NCI-H748 treated with DMSO at 0.1 percent for 48 hours (cell line): ENCODE data around the gene PTX4.

Experiments
- DNase-seq: peaks from one replicate; lab custom pipeline; 2025; lab: John Stamatoyannopoulos, UW

The PTX4 gene

DNA sequence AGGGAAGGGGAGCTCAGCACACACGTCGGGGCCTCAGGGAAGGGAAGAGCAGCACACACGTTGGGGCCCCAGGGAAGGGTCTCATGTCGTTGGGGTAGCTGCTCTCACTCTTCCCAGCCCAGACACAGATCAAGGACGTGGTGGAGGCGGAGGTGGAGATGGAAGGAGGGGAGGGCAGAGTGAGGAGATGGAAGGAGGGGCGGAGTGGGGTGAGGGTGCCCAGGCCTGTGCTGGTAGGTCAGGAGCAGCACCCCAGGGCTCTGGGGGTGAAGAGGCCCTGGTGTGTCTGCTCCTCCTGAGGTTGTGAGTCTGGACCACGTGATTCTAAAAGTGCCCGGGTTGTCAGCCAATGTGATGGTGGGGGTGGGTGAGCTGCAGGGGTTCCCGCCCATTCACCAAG is 28.8 kb downstream of the PTX4 start:
- no peak for DNase-seq

DNA sequence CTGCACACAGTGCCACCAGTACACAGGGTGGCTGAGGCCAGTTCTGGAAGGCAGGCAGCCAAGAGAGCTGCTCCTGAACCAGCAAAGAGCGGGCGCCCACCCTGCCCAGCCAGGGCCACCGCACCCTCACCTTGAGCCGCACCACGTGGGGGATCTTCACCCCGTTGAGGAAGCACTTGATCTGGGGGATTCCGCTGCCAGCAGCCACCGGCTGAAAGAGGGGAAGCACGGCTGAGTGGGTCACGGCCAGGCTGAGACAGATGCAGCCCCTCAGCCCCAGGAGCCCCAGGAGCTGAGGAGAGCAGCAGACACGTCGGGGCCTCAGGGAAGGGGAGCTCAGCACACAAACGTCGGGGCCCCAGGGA is 29.8 kb downstream of the PTX4 start:
- DNase-seq, result no peak

DNA sequence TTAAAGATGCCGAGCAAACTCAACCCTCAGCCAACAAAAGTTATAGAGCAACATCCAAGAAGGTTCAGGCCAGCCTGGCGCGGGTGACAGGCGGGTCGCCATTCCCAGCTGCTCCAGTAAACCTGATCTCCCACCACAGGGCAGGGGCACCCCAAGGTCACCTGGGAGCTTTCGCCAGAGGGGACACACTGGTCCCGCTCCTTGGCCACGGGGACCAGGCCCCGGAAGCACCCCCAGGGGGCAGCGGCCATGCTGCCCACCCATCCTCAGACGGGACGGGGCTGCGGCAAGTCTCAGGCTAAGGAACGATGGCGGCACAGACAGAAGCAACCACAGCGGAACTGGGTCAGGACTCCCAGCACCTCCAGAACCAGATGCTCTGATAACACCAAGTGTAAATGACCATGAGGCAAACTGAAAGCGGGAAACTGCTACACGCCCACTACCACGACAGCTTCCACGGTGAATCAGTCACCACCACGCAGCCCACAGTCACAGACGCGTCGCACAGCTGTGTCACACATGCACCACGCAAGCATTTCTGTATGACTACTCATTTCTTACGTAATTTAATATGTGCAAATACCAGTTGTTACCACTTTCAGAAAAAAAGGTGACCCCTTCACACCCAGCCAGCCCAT is 30.3 kb downstream of the PTX4 start:
- DNase-seq, result no peak

DNA sequence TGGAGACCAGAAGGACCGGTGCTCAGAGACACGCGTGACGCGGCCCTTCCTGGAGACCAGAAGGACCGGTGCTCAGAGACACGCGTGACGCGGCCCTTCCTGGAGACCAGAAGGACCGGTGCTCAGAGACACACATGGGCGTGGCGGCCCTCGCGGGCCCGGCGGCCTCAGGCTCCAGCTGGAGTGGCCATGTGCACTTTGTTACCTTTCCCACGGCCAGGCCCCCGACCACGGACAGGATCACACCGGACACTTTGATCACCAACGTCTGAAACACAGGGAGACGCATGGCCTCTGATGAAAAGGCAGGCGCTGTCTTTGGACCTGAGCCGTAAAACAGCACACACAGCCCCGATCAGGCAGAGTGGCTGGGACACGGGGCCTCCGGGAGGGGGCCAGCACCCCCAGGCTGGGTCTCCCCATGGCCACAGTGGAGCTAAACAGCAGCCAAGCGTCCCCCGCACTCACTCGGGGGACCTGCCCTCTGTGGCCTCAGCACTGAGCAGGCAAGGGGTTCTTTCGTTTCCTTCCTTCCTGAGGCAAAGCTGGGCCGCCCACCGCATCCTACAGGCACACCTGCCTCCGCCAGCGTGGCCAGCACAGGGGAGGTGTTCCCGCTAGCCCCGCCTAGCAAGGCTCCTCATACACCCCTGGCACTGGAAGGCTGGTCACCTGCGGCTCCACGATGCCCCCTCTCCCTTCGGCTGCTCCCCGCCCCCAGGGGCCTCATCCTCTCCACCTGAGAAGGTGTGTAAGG is 31.1 kb downstream of the PTX4 start:
- no peak for DNase-seq

DNA sequence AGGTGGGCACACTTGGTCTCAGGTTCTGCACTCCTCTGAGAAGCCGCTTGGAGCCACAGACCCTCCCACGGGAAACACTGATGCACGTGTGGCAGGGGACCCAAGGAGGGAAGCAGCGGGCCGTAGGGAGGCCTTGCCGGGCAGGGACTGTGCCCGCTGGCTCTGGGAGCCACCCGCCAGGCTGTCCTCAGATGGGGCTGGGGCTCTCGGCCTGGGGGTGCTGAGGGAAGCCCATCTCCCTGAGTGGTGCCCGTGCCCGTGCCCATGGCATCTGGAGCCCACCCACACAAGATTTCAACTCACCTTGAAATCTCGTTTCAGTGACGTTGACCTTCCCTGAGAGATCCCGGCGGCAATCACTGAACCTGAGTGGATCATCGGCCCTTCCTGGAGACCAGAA is 31.8 kb downstream of the PTX4 start:
- DNase-seq, result no peak

DNA sequence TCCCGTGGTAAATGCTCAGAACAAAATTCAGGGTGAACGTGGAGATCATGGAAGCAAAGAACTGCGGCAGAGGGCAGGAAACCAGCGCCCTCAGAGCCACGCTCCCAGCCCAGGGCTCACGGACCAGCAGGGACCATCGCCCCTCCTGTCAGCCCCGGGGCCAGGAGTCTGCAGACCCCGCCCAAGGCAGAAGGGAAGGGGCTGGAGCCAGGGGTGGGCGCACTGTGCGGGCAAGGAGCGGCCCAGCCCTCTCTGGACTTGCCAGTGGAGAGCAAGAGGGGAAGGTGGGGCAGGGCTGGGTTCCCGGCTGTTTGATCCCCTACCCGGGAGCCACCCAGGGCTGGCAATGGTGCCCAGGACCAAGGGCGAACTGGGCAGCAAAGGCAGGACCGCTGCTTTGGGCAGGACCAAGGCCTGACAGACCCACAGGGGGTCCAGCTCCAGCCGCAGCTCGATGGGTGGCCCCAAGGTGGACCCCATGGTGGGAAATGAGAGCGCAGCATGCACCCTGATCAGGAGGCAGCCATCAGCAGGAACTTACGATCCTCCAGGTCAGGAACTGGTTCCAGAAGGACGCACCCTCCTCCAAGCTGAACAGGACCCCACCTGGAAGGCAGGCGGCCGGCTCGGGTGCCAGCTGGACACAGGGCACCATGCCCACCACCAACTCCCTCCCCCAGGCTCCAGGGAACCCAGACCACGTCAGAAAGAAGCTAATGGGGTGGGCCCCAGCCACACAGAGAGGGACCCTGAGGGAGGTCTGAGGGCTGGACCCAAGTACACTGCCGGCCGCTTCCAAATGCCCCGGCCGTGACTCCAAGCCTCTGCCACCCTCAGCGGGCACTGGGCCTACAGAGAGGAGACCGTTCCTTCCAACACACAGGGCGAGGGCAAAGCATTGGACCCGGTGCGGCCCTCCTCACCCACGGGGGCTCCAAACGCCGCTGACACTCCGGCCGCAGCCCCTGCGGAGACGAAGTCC is 33.3 kb downstream of the PTX4 start:
- no peak for DNase-seq

DNA sequence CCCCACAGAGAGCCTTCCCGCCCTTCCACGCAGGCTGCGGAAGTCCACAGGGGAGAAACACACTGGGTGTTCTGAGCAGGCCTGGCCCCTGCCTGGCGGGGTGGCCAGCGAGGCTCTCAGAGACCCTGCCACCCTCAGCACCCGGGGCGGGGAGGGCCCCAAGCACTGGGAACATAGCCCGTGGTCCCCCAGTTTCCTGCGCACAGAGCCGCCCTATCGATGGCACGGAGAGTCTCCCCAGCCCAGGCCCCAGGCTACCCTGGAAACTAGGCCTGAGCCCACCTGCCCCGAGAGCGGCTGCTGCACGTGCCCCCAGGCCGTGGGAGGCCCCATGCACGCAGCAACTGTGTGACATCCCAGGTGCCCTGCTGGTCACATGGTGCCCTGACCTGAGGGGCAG is 34.2 kb downstream of the PTX4 start:
- DNase-seq, result no peak

DNA sequence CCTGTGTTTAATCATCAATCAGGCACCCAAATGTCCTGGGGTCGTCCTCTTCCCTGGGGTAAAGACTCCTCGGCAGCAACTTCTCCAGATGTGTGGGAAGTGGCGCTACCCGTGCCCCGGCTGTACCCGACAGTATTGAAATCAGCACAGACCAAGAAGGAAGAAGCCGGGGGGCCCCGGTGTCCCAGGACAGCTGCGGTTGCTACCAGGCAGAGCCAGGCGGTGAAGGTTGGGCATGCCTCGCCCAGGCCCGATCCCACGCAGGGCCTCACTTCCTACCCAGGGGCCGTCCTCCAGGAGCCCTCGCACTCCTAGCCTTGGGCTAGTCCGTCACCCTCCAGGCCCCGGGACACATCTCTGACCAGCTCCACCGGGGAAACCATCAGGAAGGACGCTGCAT is 35.4 kb downstream of the PTX4 start:
- no peak for DNase-seq

DNA sequence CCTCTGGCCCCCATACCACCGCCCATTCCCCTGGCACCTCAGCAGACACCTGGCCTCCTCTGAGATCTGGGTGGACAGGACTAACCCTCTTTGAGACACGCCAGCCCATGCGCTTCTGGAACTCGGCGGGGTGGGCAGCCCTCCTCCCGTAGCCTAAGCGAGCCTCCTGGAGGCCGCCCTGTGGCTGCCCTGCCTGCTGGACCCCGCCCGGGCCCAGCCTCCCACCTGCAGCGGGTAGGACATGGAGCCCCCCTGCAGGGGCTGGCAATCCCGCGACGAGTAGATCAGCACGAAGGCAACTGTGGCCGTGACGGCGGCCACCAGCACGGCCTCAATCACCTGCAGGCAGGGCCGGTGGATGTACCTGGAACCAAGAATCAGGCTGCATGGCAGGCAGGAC is 36.2 kb downstream of the PTX4 start:
- no peak for DNase-seq

DNA sequence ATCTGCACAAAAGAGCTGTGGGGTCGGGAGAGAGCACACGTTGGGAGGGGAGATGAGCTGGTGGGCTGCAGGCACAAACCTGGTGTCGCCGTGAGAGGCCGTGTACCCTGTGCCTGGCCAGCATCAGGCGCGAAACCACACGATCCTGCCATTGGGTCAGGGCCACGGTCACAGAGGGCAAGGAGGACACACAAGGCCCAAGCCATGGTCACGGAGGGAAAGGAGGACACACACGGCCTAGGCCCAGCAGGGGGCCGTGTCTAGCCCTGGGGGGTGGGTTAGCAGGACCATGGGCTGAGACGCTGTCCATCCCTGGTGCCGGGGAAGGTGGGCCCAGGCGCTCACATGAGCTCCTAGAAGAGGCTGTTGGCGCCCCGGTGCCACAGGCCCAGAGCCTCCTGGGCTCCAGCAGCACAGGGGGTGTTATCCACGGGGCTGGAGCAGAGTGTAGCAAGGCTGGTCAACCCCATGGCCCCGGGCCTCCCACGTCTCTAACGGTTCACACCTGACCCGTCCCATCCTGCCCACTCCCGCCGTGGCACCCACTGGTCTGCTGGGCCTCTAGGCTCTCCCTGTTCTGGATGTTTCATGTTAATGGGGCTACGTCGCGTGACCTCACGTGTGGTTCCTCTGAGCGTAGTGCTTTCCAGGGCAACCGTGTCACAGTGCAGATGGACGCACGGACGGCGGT is 36.9 kb downstream of the PTX4 start:
- no peak for DNase-seq

DNA sequence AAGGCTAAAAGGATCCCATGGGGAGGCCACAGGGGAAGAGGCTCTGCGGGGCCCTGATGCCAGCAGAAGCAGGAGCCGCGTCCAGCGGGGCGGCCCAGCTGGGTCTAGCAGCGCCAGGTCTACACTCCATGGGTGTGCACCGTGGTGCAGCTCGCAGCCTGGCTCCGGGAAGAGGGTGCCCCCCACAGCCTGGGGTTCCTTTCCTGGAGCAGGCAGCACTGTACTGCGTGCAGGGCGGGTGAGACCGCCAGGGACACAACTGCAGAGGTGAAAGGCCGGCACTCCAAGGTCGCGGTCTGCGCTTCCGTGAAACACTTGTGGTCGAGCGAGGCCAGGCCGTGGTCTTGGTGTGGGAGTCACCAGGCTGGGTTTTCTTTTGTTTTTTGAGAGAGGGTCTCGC is 37.9 kb downstream of the PTX4 start:
- DNase-seq, result no peak

DNA sequence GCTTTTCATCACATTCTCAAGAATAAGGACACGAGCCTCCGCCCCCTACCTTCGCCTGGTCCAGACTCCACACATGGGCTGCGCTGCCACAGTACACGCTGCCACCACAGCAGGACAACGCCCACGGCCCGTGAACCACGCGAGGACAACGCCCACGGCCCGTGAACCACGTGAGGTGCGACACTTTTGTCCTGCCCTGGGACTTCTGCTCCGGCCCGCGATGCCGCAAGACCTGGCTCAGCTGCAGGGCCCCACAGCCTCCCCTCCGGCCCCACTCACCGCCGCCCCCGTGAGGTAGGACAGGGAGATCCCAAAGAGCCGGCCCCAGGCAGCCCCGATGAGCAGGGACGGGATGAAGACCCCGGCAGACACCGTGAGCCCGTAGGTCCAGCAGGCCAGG is 38.5 kb downstream of the PTX4 start:
- no peak for DNase-seq

DNA sequence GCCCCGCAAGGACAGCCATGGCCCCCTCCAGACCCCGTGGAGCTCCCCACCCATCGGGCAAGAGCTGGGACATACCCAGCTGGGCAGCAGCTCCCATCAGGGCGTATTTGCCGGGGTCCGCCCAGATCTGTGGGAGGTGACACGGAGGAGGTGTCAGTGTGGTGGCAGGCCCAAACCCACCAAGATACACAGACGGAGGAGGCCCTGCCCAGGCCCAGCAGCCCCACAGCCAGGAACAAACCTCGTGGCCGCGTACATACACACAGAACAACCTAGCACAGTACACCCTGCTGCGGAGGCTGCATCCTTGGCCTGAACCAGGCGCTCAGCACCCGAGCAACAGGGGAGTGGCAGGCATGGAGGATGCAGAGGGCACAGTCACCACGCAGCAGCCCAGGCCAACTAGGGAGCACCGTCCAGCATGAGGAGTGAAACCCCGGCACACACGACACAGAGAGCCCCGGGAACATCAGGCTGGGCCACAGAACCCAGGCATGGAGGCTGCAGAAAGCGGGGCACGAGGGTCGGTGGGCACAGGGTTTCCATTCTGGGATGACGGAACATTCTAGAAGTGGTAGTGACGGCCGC is 39.4 kb downstream of the PTX4 start:
- DNase-seq, result no peak

DNA sequence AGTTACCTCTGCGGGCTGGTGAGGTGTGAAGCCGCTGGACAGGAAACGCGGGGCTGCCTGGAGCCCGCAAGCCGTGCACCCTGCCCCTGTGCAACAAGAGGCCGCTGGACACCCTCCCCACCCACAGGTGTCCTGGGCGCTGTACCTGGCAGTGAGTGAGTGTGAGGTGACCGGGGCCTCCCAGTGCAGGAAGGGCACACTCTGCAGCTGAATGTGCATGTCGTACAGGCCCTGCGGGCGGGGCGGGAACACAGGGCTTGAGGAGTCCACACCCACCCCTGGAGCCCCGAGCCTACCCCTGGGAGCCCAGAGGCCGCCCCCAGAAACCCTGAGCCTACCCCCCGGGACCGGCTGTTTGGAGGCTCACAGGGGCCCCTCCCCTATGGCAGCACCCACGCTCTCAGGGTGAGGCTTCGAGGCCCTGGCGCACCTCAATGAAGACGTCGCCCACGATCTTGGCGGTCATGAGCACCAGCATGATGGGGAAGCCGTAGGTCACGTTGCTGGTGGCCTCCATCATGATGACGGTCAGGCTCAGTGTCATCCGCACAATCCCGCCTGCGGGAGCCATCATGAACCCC is 40.1 kb downstream of the PTX4 start:
- no peak for DNase-seq

DNA sequence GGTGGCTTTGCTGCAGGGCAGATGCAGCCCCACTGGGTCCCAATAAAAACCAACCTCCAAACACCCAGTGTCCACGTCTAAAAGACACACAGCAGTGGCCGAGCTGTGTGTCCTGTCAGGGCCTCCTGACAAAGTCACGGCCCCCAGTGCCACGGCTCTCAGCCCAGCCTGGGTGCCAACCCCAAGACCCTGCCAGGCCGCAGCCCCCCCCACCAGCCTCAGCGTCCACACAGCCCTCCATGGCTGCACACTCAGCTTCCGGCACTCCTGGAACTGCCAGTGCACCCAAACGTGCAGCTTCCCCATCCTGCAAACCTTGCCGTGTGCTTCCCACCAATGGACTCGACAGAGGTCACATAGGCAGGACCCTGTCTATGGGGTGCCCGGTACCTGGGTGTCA is 40.8 kb downstream of the PTX4 start:
- DNase-seq, result no peak

DNA sequence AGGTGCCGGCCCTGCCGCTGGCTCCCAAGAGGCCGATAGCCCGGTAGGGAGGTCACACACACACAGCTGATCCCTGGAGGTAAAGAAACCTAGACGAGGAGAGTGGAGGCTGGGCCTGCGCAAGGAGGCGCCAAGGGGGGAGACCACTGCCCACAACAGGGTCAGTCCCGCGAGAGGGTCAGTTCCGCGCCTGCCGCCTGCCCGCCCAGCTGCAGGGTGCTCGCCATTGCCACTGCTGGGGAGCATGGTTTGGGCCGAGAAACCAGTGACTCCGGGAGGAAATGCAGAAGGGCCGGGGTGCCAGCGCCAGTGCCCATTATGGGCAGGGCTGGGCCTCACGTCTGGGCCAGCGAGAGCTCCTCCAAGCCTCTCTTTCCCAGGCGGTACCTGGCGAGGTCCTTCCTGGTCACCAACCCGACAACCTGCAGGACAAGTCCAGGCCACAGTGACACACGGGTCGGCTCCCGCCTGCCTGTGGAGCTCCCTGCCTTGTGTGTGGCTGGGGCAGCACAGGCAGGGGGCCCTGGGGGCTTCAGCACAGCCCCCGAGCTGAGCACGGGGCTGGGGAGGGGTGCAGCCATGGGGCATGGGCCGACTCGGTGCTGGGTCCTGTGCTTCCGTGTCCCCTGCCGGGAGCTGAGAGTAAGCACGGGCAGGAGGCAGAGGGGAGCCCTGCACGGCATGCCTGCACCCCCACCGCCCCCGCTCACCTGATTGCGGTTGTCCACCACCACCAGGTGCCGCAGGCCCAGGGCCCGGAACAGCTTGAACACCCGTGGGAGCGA is 42.3 kb downstream of the PTX4 start:
- DNase-seq, result no peak

DNA sequence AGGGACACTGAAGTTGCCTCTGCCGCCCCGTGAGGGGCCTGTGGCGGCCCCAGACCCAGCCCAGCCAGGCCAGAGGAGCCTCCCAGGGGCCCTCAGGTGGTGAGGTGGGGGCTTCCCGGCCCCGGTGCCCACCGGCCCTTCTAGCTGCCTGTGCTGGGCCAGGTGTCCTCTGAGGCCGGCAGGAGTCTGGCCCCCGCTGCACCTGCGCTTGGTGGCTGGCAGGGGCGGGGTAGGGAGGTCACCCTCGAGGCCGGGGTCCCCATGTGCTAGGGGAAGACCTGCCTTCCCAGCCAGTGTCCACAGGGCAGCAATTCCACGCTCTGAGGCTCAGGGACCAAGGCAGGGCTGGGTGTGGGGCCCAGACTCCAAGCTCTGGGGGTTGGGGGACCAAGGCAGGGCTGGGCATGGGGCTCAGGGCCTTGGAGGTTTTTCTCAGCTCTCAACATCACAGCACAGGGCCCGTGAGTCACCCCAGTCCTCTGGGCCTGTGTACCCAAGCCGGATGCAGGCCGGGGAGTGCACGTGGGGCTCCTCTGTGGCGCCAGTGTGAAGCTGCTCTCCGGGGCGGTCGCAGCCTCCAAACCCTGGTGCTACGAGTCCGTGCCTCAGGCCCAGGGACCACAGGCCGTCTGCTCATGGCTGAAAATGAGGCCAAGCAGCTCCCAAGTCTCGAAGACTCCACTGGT is 43.1 kb downstream of the PTX4 start:
- no peak for DNase-seq

DNA sequence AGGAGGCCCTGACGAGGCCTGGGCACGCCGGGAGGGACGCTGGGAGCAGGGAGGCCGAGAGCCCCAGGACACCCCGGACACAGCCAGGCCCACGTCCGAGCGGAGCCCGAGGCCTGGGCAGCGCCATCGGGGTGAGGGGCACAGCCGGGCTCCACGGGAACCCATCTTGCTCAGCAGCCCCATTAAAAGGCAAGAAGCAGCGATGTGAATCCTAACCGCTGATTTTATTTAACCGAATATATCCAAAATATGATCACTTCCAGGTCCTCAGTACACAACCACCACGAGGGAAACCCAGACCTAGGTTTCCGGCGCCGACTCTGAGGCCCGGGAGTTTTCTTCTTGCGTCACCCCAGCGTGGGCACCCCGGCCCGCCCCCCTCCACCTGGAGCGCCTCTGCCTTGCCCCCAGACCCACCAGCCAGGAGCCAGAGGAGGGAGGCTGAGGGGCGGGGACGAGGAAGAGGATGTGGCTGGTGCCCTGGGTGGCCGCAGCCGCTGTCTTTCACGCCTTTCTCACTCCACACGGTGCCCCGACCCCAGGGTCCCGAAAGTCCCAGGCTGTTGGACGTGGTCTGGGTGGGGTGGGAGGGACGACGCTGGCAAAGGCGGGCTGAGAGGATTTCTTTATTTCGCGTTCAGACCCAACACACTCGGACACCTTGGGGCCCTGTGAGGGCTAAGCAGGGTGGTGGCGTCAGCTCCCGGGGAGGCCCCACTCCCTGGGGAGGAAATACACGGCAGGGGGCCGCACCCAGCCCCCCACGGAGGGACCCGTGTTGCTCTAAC is 43.8 kb downstream of the PTX4 start:
- DNase-seq, result no peak

DNA sequence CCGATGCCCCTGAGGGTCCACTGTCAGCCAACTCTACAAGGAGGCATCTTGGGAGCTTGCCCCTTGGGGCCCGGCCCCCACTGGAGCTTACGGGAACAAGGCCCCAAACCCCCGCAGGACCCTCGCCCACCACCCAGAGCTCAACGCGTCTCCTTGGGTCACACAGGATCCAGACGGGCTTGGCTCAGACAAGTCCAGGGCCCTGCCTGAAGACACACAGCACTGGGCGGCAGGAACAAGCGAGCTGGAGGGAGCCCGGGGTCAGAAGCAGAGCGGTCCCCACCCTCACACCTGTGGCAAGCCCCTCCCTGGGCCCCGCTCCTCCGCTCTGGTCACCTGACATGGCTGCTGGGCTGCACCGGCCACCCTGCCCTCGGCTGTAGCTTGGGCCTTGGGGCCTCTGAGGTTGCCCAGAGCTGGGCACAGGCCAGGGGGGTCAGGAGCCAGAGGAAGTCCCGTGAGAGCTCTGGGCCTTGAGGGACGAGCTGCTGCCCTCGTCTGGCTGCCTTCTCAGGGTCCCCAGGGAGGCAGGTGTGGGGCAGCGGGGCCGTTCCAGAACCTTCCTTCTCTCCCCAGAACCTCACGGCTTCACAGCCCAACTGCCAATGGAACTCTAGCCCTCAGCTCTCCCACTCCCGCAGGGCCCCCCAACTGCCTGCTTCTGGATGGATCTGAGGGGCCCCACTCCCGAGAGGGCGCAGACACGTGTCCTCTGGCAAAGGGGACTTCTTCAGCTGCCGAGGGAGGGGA is 44.6 kb downstream of the PTX4 start, which contains the start of gene CCDC154:
CCDC154 (minus strand) TSS at position 577 of the 750 bp plus-strand sequence; CDS start at position 343, 234 bp downstream.
- DNase-seq, result no peak
